ENCODE results near the gene MYBPC3.

MYBPC3 gene

GRCh38 chr11:47333886-47334443, 18.5 kb downstream of the MYBPC3 start:
- no CpG with 5 or more reads among the region's 8 CpGs for WGBS, 2 donors (ENCODE audit: extremely low coverage in 2 of 2, insufficient read length in 2 of 2, insufficient replicate concordance in 1 of 2)
- no peak overlapping the region for H3K4me3 ChIP-seq (ENCODE audit: low read length in 2 of 2)
- no peak overlapping the region for H3K9ac ChIP-seq (ENCODE audit: low read depth, low read length, poor library complexity)
- H3K4ac ChIP-seq (ENCODE audit: low read length): no peak overlapping the region
- no peak overlapping the region for H3K27ac ChIP-seq (replicated peaks; ENCODE audit: low read length)
- no peak overlapping the region for H2BK5ac ChIP-seq (ENCODE audit: low read length)
- H3K14ac ChIP-seq (ENCODE audit: low read length): no peak overlapping the region
- DNase-seq (ENCODE audit: low spot score): no peak
- peak overlapping the region; percentile 10 for H3K23ac ChIP-seq (ENCODE audit: low read depth, low read length, poor library complexity)
- peak overlapping the region; percentile 86 for H4K8ac ChIP-seq (ENCODE audit: low read depth, low read length)
- no peaks in the 10 kb centered on the region for H3K4me1 ChIP-seq (ENCODE audit: control insufficient read depth in 2 of 2, insufficient read depth in 1 of 2, low read depth in 1 of 2, low read length in 2 of 2)
- H2BK12ac ChIP-seq (ENCODE audit: low read length): no peak overlapping the region
- H3K79me1 ChIP-seq (ENCODE audit: low read depth, low read length): peaks cover 3% of the 10 kb centered on the region
- no peak overlapping the region for H3K4me2 ChIP-seq (ENCODE audit: insufficient read depth, low read length, poor library complexity, severe bottlenecking)
- peaks cover 5 to 17% of the 10 kb centered on the region in 2 donors for H3K36me3 ChIP-seq (replicated peaks in 1 of 2; ENCODE audit: control insufficient read depth in 2 of 2, insufficient read depth in 2 of 2, low read length in 2 of 2)
- no peak overlapping the region for H2AFZ ChIP-seq (ENCODE audit: low read length)
- peak overlapping the region; percentile 82 for H2AK5ac ChIP-seq (ENCODE audit: low read depth, low read length)
- H3K9me3 ChIP-seq (replicated peaks in 1 of 2; ENCODE audit: control insufficient read depth in 2 of 2, insufficient read depth in 1 of 2, low read depth in 1 of 2, low read length in 2 of 2): no peaks in the 10 kb centered on the region
- peak overlapping the region; percentile 15 for H2BK15ac ChIP-seq (ENCODE audit: low read length)
- no peak overlapping the region for H4K91ac ChIP-seq (ENCODE audit: low read depth, low read length, poor library complexity)
- peak overlapping the region; percentile 44 for H3K18ac ChIP-seq (ENCODE audit: low read length)
- H2BK120ac ChIP-seq (ENCODE audit: low read depth, low read length): no peak overlapping the region
- no peaks in the 10 kb centered on the region for H3K27me3 ChIP-seq (ENCODE audit: control insufficient read depth in 3 of 3, insufficient read depth in 3 of 3, low read depth in 1 of 3, low read length in 3 of 3)

DNA sequence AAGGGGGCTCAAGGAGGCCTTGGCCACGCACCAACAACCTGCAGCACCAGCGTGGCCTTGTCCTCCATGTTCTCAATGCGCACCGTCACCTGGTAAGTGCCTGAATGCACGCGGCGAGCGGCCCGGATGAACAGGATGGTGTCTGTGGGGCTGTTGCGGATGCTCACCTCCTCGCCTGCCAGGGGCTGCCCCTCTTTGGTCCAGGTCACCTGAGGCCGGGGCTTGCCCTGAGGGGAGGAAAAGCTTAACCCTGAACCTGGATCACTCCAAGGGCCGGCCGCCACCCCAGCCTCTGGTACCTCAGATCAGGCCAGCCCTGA, 19.0 kb downstream of the MYBPC3 start:
- Histone ChIP-seq H2BK120ac (ENCODE audit: low read depth, low read length) (no peak overlapping the region), H3K18ac (ENCODE audit: low read length) (peak overlapping the region; percentile 64), H4K91ac (ENCODE audit: low read depth, low read length, poor library complexity) (no peak overlapping the region), H3K14ac (ENCODE audit: low read length) (no peak overlapping the region), H3K79me1 (ENCODE audit: low read depth, low read length) (peaks cover 3% of the 10 kb centered on the region), H3K4me2 (ENCODE audit: insufficient read depth, low read length, poor library complexity, severe bottlenecking) (no peak overlapping the region), H3K9ac (ENCODE audit: low read depth, low read length, poor library complexity) (no peak overlapping the region), H3K9me3 (replicated peaks in 1 of 2; ENCODE audit: control insufficient read depth in 2 of 2, insufficient read depth in 1 of 2, low read depth in 1 of 2, low read length in 2 of 2) (no peaks in the 10 kb centered on the region), H3K27me3 (ENCODE audit: control insufficient read depth in 3 of 3, insufficient read depth in 3 of 3, low read depth in 1 of 3, low read length in 3 of 3) (no peaks in the 10 kb centered on the region), H3K27ac (replicated peaks; ENCODE audit: low read length) (no peak overlapping the region), H2BK5ac (ENCODE audit: low read length) (no peak overlapping the region), H2BK15ac (ENCODE audit: low read length) (peak overlapping the region; percentile 15), H3K23ac (ENCODE audit: low read depth, low read length, poor library complexity) (peak overlapping the region; percentile 10), H3K4ac (ENCODE audit: low read length) (no peak overlapping the region), H3K36me3 (replicated peaks in 1 of 2; ENCODE audit: control insufficient read depth in 2 of 2, insufficient read depth in 2 of 2, low read length in 2 of 2) (peaks cover 7 to 22% of the 10 kb centered on the region in 2 donors), H2BK12ac (ENCODE audit: low read length) (no peak overlapping the region), H4K8ac (ENCODE audit: low read depth, low read length) (peak overlapping the region; percentile 86), H3K4me1 (ENCODE audit: control insufficient read depth in 2 of 2, insufficient read depth in 1 of 2, low read depth in 1 of 2, low read length in 2 of 2) (no peaks in the 10 kb centered on the region), H2AK5ac (ENCODE audit: low read depth, low read length) (peak overlapping the region; percentile 82), H2AFZ (ENCODE audit: low read length) (no peak overlapping the region), H3K4me3 (ENCODE audit: low read length in 2 of 2) (no peak overlapping the region)
- DNase-seq (ENCODE audit: low spot score): no peak
- no CpG with 5 or more reads among the region's 14 CpGs for WGBS, 2 donors (ENCODE audit: extremely low coverage in 2 of 2, insufficient read length in 2 of 2, insufficient replicate concordance in 1 of 2)

DNA sequence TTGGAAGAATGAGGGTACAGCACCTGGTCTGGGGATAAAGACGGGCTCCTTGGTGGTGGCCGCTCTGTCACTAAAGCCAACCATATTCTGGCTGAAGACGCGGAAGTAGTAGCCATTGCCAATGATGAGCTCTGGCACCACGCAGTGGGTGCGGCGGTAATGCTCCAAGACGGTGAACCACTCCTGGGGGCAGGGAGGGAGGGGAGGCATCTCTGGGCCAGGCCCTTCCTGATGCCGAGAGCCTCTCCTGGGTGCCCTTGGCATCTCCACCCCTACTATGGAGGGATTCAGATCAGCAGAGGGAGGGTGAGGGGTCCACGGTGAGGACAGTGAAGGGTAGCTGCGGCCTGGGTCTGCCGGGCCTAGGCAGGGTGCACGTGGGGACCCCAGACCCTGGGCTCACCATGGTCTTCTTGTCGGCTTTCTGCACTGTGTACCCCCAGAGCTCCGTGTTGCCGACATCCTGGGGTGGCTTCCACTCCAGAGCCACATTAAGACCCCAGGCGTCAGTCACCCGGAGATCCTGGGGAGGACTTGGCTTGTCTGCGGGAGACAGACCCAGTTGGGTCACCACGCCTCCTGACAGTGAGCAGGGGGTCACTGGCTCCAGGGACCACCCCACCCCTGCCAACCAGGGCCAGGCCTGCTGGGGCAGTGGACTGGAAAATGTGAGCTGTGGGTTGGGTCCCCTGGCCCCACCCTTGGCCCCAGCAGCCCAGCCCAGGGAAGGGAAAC, 19.5 kb downstream of the MYBPC3 start:
- Histone ChIP-seq H2AFZ (ENCODE audit: low read length) (no peak overlapping the region), H3K23ac (ENCODE audit: low read depth, low read length, poor library complexity) (no peak overlapping the region), H3K14ac (ENCODE audit: low read length) (peak overlapping the region; percentile 82), H3K36me3 (replicated peaks in 1 of 2; ENCODE audit: control insufficient read depth in 2 of 2, insufficient read depth in 2 of 2, low read length in 2 of 2) (peaks cover 7 to 27% of the 10 kb centered on the region in 2 donors), H2BK12ac (ENCODE audit: low read length) (no peak overlapping the region), H3K4ac (ENCODE audit: low read length) (peak overlapping the region; percentile 37), H2BK5ac (ENCODE audit: low read length) (no peak overlapping the region), H2BK15ac (ENCODE audit: low read length) (peak overlapping the region; percentile 15), H3K4me1 (ENCODE audit: control insufficient read depth in 2 of 2, insufficient read depth in 1 of 2, low read depth in 1 of 2, low read length in 2 of 2) (no peaks in the 10 kb centered on the region), H2BK120ac (ENCODE audit: low read depth, low read length) (peak overlapping the region; percentile 47), H3K18ac (ENCODE audit: low read length) (peak overlapping the region; percentile 64), H3K27me3 (ENCODE audit: control insufficient read depth in 3 of 3, insufficient read depth in 3 of 3, low read depth in 1 of 3, low read length in 3 of 3) (no peaks in the 10 kb centered on the region), H3K27ac (replicated peaks; ENCODE audit: low read length) (no peak overlapping the region), H2AK5ac (ENCODE audit: low read depth, low read length) (peak overlapping the region; percentile 82), H3K9ac (ENCODE audit: low read depth, low read length, poor library complexity) (peak overlapping the region; percentile 44), H4K91ac (ENCODE audit: low read depth, low read length, poor library complexity) (no peak overlapping the region), H3K79me1 (ENCODE audit: low read depth, low read length) (peaks cover 3% of the 10 kb centered on the region), H3K4me3 (ENCODE audit: low read length in 2 of 2) (no peak overlapping the region), H4K8ac (ENCODE audit: low read depth, low read length) (peak overlapping the region; percentile 86), H3K9me3 (replicated peaks in 1 of 2; ENCODE audit: control insufficient read depth in 2 of 2, insufficient read depth in 1 of 2, low read depth in 1 of 2, low read length in 2 of 2) (no peaks in the 10 kb centered on the region), H3K4me2 (ENCODE audit: insufficient read depth, low read length, poor library complexity, severe bottlenecking) (no peak overlapping the region)
- WGBS, 2 donors (ENCODE audit: extremely low coverage in 2 of 2, insufficient read length in 2 of 2, insufficient replicate concordance in 1 of 2): no CpG with 5 or more reads among the region's 20 CpGs
- no peak for DNase-seq (ENCODE audit: low spot score)

- Histone ChIP-seq H3K27ac (replicated peaks; ENCODE audit: low read length) (no peak overlapping the region), H2BK120ac (ENCODE audit: low read depth, low read length) (no peak overlapping the region), H3K9ac (ENCODE audit: low read depth, low read length, poor library complexity) (no peak overlapping the region), H3K27me3 (ENCODE audit: control insufficient read depth in 3 of 3, insufficient read depth in 3 of 3, low read depth in 1 of 3, low read length in 3 of 3) (no peaks in the 10 kb centered on the region), H2AFZ (ENCODE audit: low read length) (no peak overlapping the region), H3K23ac (ENCODE audit: low read depth, low read length, poor library complexity) (no peak overlapping the region), H2BK15ac (ENCODE audit: low read length) (no peak overlapping the region), H2AK5ac (ENCODE audit: low read depth, low read length) (peak overlapping the region; percentile 68), H3K4ac (ENCODE audit: low read length) (no peak overlapping the region), H2BK12ac (ENCODE audit: low read length) (no peak overlapping the region), H4K8ac (ENCODE audit: low read depth, low read length) (no peak overlapping the region), H2BK5ac (ENCODE audit: low read length) (no peak overlapping the region), H3K4me3 (ENCODE audit: low read length in 2 of 2) (no peak overlapping the region), H3K36me3 (replicated peaks in 1 of 2; ENCODE audit: control insufficient read depth in 2 of 2, insufficient read depth in 2 of 2, low read length in 2 of 2) (peaks cover 12 to 32% of the 10 kb centered on the region in 2 donors), H3K18ac (ENCODE audit: low read length) (peak overlapping the region; percentile 59), H3K4me1 (ENCODE audit: control insufficient read depth in 2 of 2, insufficient read depth in 1 of 2, low read depth in 1 of 2, low read length in 2 of 2) (no peaks in the 10 kb centered on the region), H3K4me2 (ENCODE audit: insufficient read depth, low read length, poor library complexity, severe bottlenecking) (no peak overlapping the region), H3K79me1 (ENCODE audit: low read depth, low read length) (peaks cover 1% of the 10 kb centered on the region), H4K91ac (ENCODE audit: low read depth, low read length, poor library complexity) (no peak overlapping the region), H3K14ac (ENCODE audit: low read length) (no peak overlapping the region), H3K9me3 (replicated peaks in 1 of 2; ENCODE audit: control insufficient read depth in 2 of 2, insufficient read depth in 1 of 2, low read depth in 1 of 2, low read length in 2 of 2) (no peaks in the 10 kb centered on the region)
- no CpG with 5 or more reads among the region's 13 CpGs for WGBS, 2 donors (ENCODE audit: extremely low coverage in 2 of 2, insufficient read length in 2 of 2, insufficient replicate concordance in 1 of 2)
- no peak for DNase-seq (ENCODE audit: low spot score)
These were observed 20.2 kb downstream of the MYBPC3 start for GRCh38 chr11:47332303-47332711.

Data from neuronal stem cell (in vitro differentiated cells).